ENCODE measurements around the gene ALCAM. TPM values are rescaled to one million over a fixed set of nuclear protein-coding genes. Genes with fewer than 3 reads are reported as not detected.
"Not testable (repeated sequence)": the region's sequence is repeated elsewhere in the genome, so short reads cannot be mapped to it uniquely, and the experiment has no call there.

Gene ALCAM
- total RNA-seq, 1 donor from 2014 or later = 58.4 TPM

DNA sequence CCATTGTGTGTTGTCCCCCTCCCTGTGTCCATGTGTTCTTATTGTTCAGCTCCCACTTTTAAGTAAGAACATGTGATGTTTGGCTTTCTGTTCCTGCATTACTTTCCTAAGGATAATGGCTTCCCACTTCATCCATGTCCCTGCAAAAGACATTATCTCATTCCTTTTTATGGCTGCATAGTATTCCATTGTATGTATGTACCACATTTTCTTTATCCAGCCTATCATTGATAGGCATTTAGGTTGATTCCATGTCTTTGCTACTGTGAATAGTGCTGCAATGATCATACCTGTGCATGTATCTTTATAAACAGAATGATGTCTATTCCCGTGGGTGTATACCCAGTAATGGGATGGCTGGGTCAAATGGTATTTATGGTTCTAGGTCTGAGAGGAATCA lies 23.1 kb downstream of the ALCAM start:
- DNase-seq = not testable (repeated sequence)

DNA sequence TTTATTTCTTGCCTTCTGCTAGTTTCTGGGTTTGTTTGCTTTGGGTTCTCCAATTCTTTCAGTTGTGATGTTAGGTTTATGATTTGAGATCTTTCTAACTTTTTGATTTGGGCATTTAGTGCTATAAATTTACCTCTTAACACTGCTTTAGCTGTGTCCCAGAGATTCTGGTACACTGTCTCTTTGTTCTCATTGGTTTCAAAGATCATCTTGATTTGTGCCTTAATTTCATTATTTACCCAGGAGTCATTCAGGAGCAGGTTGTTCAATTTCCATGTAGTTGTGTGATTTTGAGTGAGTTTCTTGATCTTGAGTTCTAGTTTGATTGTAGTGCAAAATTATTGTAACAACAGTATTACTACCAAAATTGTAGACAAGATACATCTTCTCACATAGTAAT lies 25.9 kb downstream of the ALCAM start:
- not testable (repeated sequence) for DNase-seq

DNA sequence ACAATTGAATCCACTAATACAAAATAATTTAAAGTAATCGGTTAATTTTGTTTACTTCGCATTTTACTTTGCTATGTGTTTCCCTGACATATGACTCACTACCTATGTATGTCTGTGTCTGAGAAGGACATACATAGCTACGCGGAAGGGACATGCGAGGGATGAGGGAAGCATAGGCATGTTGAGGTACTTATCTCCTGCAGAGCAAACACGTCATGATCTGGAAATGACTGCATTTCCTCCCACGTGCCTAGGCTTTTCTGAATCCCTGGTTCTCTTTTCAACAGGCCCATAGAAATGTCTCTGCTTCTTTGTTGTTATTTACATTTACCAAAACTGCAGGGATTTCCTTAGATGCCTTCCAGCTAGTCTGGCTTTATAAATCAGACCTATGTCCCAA lies 27.5 kb downstream of the ALCAM start:
- DNase-seq = no peak

DNA sequence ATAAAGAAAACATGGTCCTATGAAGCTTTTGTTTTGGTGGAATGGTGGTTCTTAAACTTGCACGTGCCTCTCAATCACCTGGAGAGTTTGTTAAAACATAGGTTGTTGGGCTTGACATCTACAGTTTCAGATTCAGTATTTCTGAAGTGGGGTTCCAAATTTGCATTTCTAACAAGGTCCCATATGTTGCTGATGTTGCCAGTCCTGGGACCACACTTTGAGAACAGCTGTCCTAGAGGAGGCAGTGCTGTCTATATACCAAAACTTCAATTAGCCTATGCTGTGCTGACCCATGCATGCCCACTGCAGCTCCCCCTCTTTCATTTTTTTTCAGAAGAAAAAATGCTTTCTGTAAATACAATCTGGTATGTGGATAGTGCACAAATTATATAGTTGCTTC lies 31.3 kb downstream of the ALCAM start:
- DNase-seq = no peak

DNA sequence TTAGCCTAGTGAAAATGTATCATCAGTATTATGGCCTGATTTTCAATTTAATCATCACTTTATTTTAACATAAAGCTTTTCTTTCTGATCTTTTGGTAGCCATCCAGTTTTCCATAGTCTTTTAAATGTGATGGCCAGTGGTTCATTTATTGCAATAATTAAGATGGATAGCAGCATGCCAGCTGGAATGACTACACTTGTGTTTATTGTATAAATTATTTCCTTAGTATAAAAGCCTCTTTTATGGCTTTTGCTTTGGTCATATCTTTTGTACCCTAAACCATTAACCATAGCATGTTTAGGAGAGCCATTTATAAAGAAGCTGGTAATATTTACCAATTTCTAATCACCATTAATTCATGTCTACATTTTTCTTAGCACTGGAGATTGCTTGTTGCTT lies 31.7 kb downstream of the ALCAM start:
- no peak for DNase-seq

DNA sequence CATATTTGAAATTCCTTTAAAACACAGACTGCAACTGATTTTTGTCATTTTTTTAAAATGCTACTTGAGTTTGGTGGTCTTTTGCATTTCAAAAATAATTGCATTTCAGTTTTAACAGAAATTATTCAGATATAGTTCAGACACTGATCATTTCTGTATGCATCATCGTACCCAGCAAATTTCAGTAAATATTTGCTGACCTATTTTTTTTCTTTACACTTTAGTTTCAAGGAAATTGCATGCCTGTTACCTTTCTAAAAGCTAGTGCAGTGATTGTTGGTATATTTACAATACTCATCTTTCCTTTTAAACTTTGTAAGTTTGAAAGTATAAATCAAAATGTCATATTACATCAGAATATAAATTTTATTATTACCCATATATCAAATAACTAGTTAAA lies 32.4 kb downstream of the ALCAM start:
- DNase-seq = no peak

DNA sequence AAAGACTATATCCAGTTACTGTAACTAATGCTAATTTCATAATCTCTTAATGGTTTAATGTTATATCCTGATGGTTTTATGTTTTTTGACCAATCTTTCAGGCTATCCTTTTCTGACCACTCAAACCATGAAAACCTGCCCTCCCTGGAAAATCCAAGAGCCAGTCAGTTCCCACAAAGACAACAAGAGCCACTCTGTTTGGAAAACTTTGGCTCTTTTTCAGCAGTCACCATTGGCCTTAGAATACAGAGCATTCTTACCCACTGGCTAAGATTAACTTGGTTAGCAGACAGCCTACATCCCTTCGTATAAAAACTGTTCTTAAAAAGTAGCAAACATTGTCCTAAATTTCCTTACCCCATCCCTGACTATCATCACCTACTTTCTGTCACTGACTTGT lies 32.9 kb downstream of the ALCAM start:
- peak; percentile 17 for DNase-seq

DNA sequence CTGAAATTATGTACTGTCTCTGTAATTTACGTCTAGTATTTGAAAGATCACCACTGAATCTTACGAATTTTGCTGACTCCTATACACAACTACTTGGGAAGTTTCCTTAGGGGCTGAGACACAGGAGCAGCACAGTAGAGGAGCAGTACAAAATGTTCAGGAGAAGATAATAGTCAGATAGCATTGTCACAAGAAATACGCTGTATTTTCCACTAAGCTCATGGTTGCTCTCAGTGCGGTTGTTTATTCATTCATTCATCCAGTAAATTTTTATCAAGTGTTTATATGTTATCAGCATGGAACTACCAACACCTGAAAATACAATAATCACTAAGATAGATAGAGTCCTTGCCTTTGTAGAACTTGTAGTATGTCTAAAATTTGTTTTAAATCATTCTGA lies 34.5 kb downstream of the ALCAM start:
- no peak for DNase-seq

DNA sequence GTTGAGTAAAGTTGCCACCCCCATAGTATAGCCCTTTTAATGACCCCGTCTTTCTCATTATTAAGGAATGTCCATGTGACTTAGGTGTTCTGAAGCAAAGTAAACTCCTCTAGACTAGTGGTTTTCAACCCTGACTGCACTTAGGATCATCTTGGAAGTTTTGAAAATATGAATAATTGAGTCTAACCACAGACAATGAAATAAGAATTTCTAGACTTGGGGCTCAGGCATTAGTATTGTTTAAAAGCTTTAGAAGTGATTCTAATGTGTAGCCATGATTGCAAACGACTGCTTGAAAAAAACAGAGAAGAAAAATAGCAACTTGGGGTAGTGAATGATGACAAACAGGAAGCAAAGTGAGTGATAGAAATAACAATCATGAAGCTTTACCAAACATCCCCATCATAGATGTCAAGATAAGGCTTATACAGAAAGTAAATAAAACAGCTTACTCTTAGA lies 35.0 kb downstream of the ALCAM start:
- no peak for DNase-seq

DNA sequence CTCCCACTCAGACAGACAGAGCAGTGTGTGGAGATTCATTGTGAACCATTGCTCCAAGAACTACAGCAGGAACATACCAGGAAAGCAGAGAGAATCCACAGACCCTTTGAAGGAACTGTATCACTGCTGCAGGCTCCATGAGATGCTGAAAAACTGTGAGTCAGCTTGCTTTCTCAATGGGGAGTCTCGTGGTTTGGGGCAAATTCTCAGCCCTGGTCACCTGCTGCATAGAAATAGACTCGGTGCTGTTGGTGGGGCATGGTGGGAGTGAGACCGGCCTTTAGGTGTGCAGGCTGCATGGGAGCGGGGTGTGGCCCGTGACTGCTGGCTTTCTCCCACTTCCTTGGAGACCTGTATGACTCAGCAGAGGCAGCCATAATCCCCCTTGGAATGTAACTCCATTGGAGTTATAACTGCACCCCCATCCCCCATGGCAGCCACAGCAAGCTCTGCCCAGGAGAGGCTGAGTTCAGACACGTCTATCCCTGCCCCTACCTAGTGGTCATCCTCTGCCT lies 35.6 kb downstream of the ALCAM start:
- DNase-seq = no peak

DNA sequence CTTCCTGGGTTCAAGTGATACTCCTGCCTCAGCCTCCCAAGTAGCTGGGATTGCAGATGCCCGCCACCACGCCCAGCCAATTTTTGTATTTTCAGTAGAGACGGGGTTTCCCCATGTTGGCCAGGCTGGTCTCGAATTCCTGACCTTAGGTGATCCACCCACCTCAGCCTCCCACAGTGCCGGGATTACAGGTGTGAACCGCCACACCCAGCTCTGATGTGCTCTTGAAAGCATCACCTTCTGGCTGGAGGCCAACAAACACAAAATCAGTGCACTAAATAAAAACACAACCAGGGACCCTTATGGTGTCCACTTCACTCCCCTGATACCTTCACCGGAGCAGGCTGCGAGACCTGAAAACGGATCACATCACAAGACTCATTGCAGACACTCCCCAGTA lies 36.3 kb downstream of the ALCAM start:
- not testable (repeated sequence) for DNase-seq

DNA sequence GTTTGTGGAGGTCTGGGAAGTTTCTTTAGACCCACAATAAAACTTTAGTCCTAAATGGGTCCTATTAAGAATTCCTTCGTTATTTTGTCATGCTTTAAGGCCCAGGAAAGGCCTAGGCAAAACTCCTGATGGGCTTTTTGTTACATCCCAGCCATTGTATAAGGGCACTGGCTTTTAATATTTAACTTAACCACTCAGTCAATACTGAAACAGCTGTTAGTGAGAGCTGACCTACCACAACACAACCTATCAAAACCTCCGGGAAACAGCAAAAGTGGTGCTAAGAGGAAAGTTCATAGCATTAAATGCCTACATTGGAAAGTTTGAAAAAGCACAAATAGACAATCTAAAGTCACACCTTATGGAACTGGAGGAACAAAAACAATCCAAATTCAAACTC lies 39.6 kb downstream of the ALCAM start:
- DNase-seq = no peak

DNA sequence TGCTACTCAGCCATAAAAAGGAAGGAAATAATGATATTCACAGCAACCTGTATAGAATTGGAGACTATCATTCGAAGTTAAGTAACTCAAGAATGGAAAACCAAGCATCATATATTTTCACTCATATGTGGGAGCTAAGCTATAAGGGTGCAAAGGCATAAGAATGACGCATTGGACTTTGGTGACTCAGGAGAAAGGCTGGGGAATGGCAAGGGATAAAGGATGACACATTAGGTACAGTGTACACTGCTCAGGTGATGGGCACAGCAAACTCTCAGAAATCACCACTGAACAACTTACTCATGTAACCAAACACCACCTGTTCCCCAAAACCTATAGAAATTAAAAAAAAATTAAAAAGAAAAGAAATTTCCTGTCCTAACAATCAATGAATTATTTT lies 42.7 kb downstream of the ALCAM start:
- no peak for DNase-seq

DNA sequence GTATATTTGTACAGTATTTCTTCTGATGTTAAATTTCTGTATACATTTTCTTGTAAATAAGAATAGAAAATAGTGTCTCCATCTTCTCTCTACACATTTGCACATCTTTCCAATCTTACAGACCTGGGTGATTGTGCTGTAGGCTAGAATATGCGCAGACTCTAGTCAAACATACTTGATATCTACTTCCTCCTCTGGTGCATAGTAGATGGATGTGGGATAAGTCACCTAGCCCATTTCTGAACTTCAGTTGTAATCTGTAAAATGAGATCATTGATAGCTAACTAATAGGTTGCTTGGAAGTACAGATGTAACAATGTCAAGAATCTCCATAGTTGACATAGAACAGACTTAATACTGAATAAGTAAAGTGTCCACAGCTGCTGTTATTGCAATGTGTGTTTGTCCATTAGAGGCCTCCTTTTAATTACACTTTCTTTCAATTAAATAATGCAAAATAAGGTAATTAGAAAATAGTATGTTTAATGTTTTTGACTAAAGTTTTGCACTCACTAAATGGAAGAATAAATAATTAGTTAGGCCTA lies 46.7 kb downstream of the ALCAM start:
- no peak for DNase-seq

DNA sequence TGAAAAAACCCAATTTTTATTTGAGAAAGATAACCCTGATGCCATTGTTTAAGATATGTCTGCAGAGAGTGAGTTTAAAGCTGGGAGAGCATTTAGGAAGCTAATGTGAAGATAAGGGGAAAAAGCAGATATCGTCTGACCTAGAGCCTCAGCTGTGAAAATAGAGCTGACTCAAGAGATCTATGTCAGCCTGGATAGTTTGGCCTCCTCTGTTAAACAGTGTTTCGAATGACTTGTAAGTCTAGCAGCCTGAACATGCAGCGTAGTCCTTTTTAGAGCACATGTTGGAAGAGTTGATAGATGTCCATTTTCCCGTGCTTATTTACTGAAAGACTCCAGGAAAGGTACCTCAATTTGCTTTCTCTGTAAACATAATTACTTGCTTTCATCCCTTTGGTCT lies 48.1 kb downstream of the ALCAM start:
- DNase-seq = no peak

DNA sequence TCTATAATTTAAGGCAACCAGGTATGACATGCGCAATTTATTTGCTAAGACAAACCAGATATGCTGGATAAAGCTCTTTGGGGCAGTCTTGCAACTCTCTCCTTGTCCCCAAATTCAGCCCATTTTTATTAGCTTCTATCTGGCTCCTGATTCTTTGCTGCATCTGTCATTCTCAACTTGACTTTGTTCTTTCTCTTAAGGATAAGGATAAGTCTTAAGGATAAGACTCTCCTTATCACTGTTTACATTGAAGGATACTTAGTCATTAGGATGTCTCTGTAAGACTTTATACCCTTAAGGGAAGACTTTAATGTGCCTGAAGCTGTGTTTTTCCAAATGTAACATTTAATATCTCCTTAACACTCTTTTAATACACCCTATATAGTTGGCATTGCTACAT lies 49.2 kb downstream of the ALCAM start:
- DNase-seq = no peak

DNA sequence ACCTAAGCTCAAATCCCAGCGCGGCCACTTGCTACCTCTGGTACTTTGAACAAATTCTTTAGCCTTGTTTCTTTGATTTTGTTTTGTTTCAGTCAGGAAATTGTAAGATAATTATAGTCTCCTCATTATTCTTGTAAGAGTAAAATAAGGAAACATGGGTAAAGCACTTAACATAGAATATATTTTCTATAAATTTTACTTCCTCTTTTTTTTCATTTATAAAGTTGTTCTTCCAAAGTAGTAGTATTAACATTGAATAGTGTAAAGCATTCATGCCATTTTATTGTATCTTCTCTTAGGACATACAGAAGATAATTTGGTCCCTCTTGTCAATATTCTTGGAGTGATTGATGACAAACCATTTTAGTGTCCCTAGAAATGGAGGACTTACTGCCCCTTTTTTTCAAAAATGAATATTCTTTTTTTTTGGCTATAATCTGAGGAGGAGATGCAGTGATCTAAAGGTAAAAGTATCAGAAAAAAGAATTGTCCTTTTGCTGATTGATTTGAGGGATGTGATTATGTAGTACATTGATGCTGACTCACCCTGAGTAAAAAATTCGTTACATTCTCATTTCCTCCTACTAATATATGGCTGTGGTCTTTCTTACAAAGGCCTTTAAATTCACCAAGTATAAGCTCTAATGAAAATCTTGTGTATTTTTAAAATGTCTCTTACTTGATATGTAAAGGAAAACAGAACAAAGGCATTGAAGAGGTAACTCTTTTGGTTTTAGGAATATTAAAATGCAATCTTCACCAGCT lies 51.0 kb downstream of the ALCAM start:
- no peak for DNase-seq

DNA sequence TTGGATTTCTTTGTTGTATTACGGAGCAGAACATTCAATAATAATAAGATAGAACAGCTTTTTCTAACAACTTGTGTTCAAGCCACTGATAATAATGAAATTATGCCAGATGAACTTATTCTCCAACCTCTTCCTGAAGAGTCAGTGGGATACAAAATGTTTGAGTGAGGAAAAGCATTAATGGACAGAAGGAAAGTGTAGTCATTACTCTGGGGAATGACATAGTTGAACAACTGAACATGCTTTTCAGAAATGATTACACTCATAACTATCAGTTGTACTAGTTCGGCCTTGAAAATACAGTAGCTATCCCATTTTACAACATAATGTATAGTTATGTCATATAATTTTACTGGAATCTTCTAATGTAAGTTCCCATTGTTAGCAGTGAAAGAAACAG lies 55.9 kb downstream of the ALCAM start:
- no peak for DNase-seq

DNA sequence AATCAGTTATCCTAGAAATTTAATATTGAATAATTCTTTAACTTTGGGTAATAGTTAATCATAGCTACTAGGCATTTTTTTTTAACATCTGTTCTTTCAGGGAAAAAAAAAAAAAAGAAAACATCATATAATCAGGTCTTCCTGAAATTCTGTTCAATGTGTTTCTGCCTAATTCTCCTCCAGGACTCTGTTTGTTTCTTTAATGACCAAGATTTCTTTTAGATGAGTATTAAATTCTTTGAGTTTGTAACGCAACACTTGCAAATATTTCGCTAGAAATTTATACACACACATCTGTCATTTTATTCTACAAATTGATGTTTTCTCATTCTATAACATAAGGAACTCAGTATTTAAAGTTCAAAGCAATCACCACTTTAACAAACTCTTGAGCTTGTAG lies 56.7 kb downstream of the ALCAM start:
- no peak for DNase-seq

DNA sequence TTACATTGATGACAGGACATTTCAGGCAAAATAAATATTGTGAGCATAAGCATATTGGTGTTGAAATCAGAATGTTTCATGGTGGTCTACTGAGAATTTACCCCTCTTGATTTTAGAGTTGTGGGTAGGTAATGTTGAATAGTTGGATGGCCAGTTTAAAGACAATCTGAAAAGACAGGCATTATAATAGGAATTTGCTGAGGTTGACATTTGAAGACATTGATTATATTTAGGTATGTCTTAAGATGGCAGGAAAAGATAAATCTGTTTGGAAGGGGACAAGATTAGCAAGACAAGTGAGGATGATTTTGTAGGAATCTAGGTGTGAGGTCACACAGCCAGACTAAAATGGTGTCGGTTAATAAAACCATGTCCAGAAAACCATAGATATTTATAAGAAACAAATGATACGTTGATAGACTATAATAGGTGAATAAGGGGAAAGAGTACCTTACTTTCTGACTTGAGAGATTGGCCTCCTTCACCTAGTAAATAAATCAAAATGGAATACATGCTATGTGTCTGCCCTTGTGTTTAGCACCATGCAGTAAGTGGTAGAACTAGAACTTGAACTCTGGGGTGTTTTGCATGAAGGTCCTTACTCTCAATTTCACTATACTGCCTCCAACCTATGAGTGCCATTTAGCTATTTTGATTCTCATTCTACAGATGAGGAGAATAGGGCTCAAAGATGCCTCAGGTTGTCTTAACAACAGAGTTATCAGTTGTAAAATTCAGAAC lies 57.9 kb downstream of the ALCAM start:
- no peak for DNase-seq

DNA sequence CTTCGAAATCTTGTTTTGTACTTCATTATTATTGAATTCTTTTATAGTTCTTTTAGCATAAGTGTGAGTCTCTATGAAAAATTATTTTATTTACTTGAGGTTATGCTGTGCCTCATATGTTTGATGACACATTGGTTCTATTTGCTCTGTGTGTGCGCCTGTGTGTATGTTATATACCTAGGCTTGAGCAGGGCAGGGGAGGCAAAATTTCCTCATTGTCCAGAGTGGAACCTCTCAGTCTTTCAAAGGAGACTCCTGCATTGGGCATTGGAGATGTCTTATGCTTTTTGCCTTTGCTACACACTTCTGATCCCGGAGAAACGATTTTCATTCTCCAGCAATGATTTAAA lies 58.4 kb downstream of the ALCAM start:
- no peak for DNase-seq

DNA sequence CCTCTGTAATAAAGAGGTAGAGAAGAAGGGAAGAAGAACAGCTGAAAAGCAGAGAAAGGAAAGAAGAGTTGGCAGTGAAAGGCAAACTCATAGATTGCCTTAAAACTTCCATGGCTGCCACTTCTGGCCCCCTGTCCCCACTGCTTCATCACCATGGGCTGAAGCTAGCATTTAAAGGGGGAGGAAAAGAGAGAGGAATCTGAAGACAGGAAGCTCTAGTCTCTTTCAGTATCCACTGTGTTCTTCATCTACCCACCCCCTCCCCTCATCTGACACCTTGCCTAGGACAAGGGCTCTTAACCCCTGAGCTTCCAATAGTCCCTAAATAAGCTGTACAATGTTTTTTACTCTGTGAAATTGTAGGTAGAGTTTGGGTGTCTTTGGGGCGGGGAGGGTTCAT lies 60.6 kb downstream of the ALCAM start:
- no peak for DNase-seq

DNA sequence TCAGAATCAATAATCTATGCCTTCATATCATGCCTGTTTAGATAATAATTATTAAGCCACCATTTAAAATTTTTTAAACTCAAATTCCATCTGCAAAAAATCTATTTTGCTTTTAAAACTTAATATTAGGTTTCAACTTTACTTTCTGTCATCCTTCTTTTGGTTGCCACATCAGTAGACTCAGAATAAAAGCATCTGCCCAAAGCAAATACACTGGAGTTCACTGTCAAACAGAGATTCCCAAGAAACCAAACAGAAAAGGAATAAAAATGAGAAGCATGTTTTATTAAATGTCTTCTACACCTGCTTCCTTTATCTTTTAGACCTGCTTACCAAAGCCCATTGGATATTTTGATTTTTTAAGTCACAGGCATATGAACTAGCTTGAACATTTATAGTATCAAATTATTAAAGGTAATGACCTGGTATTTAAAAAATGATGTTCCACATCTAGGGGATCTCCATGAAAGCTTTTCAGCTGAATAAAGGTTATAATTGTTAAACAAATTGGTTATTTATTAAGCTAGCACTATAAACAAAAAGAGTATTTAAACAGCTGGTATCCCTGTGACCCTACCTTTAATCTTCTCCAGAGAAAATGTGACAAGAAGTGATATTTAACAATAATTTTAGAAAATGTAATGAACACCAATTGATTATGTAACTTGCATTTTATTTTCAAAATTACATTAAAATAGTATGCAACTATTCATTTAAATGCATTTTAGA lies 62.5 kb downstream of the ALCAM start:
- DNase-seq = no peak

All from tongue (tissue), 2 donors.